BJ (cell line): Measurements from ENCODE around the gene ATP6V0D1. TPM values are rescaled to one million over a fixed set of nuclear protein-coding genes. Genes with fewer than 3 reads are reported as not detected.
"Not testable (repeated sequence)": the region's sequence is repeated elsewhere in the genome, so short reads cannot be mapped to it uniquely, and the experiment has no call there.

ENCODE experiments used
- CTCF ChIA-PET: fragments of 350-600 bp; formaldehyde crosslinking; extraction: SDS; loops from one replicate; lab custom pipeline; 2021; ENCODE audit warnings: antibody characterized with exemption, inconsistent platforms; lab: Yijun Ruan, JAX
- POLR2A ChIA-PET: fragments of 300-600 bp; sonication (Branson Sonifier 250); formaldehyde crosslinking; extraction: SDS; loops from one replicate; lab custom pipeline; 2021; ENCODE audit warnings: antibody characterized with exemption; lab: Charles Lee
- DNase-seq: peaks from one replicate; pipeline ENCODE4 v3.0.0-alpha.2; 2011; ENCODE audit warnings: low read depth
- H3K27me3 ChIP-seq: 2 replicates; pipeline ENCODE4 v1.6.0; 2011; ENCODE audit warnings: low read length; ENCODE audit not compliant: control insufficient read depth, insufficient read depth
- H3K36me3 ChIP-seq: 2 replicates; pipeline ENCODE4 v1.5.1; 2011; ENCODE audit warnings: low read length; ENCODE audit not compliant: control insufficient read depth, insufficient read depth
- H3K4me3 ChIP-seq: 2 replicates; pipeline ENCODE4 v1.5.1; 2011; ENCODE audit warnings: low read depth, mild to moderate bottlenecking, control low read depth, low read length
- polyA plus RNA-seq: library from polyadenylated mRNA; depleted of rRNA; stranded (reverse); fragments of >200 nt; gene quantifications from 2 replicates; pipeline ENCODE4 v1.2.3, GENCODE V29; 2011
- TF ChIP-seq, protein P1 (sequence below): IDR thresholded peaks from 2 replicates; pipeline ENCODE4 v1.5.1; 2011; ENCODE audit warnings: low read depth, mild to moderate bottlenecking, control low read depth, inconsistent platforms, low read length, moderate library complexity; ENCODE audit not compliant: insufficient read depth

Gene ATP6V0D1
- polyA plus RNA-seq, 1 experiment = 155 TPM

DNA sequence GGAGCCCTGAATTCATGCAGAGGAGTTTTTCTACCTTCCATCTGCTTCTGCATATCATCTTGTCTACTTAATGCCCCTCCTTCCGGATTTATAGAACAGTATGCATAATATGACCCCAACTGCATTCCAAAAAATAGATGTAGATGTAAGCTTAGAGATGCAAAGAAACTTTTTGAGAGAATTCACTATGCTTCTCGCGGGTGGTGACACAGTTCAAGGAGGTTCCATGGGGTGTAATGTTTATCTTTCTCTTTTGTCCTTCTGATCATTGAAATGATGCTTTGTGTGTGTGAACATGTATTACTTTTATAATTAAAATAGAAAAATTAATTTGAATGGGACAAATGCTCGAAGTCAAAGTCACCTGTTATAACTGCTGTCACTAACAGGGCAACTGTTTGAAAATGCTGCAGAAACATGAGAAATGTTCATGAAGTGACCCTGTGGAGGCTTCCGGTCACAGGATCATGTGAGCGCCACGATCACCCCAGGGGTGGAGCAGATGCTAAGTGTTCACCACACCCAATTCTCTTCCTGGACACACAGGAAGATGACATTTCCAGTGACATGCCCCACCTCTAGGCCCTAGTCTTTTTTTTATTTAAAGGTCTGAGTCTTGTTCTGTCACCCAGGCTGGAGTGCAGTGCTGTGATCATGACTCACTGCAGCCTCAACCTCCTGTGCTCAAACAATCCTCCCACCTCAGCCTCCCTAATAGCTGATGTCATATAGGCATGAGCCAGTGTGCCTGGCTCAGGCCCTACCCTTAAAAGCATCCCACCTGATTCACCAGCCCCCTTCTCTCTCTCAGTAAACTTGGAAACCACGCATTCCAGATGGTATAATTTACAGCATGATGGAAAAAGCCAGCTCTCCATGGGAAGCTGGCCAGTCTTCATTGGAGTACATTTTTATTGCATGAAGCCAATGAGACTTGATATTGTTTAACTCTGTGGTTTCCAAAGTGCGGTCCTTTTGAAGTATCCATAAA, 23.4 kb upstream of the ATP6V0D1 start:
- TF ChIP-seq, protein P1, sequence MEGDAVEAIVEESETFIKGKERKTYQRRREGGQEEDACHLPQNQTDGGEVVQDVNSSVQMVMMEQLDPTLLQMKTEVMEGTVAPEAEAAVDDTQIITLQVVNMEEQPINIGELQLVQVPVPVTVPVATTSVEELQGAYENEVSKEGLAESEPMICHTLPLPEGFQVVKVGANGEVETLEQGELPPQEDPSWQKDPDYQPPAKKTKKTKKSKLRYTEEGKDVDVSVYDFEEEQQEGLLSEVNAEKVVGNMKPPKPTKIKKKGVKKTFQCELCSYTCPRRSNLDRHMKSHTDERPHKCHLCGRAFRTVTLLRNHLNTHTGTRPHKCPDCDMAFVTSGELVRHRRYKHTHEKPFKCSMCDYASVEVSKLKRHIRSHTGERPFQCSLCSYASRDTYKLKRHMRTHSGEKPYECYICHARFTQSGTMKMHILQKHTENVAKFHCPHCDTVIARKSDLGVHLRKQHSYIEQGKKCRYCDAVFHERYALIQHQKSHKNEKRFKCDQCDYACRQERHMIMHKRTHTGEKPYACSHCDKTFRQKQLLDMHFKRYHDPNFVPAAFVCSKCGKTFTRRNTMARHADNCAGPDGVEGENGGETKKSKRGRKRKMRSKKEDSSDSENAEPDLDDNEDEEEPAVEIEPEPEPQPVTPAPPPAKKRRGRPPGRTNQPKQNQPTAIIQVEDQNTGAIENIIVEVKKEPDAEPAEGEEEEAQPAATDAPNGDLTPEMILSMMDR = no peak
- Histone ChIP-seq H3K36me3 (no peaks in the 10 kb centered on the region), H3K4me3 (no peak overlapping the region), H3K27me3 (no peaks in the 10 kb centered on the region)
- DNase-seq = no peak
- POLR2A ChIA-PET = no interaction called here
- CTCF ChIA-PET = interaction anchor here (0.7 to 4.1 kb wide), 4 partner anchors 9 to 122 kb away, joined by 3 to 20 read pairs (median 8); partner anchors contain the start of gene ATP6V0D1

GRCh38 chr16:67499106-67499505, 18.1 kb upstream of the ATP6V0D1 start:
- DNase-seq = no peak
- ChIA-PET POLR2A (no interaction called here), CTCF (interaction anchor here (0.5 to 6.1 kb wide), 3 partner anchors 15 to 395 kb away, joined by 3 to 34 read pairs (median 7); no protein-coding TSS in a partner anchor)
- Histone ChIP-seq H3K36me3 (no peaks in the 10 kb centered on the region), H3K4me3 (no peak overlapping the region), H3K27me3 (no peaks in the 10 kb centered on the region)
- TF ChIP-seq, protein P1 = no peak

- H3K27me3 ChIP-seq = no peaks in the 10 kb centered on the region
Measured at GRCh38 chr16:67490335-67491096, 9.6 kb upstream of the ATP6V0D1 start.

DNA sequence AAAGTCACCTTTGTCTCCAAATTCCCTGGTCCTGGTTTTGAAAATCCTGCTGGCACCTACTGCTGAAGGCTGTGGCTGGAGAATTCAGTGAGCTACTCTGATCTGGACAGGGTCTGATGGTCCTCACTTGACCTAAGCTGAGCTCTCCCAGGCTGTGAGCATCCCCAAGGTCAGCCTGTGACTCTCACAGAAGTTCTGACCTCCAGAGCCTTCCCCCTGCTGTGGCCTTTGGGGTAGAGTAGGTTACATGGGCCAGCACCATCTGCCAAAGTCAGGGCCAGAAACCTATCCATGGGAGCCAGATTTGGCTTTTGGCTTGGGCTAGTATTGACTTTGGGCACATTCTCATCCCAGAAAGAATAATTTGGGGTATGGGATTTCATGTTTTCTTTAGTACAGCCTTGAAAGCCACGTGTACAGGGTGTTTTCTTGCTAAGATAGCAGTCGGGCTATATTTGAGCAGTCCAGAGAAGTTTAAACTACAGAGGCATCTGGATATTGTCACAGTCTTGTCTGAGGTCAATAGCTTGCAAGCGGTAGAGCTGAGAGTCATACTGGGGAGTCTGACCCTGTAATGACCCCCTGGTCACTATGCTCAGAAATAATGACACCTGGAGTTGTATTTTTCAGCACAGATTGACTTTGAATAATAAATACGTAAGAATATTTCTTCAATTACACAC, 8.6 kb upstream of the ATP6V0D1 start:
- ChIA-PET CTCF (interaction anchor here (0.8 to 4.1 kb wide), 8 partner anchors 7 to 304 kb away, joined by 3 to 27 read pairs (median 4); partner anchors contain the start of genes ATP6V0D1 and CARMIL2), POLR2A (no interaction called here)
- Histone ChIP-seq H3K36me3 (no peaks in the 10 kb centered on the region), H3K27me3 (no peaks in the 10 kb centered on the region), H3K4me3 (no peak overlapping the region)
- TF ChIP-seq, protein P1 = no peak
- DNase-seq = no peak

More at GRCh38 chr16:67490335-67491096, 9.6 kb upstream of the ATP6V0D1 start:
- no peak for DNase-seq
- TF ChIP-seq, protein P1 = no peak
- CTCF ChIA-PET = interaction anchor here (0.6 to 4.1 kb wide), 7 partner anchors 8 to 305 kb away, joined by 3 to 27 read pairs (median 5); partner anchors contain the start of genes ATP6V0D1 and CARMIL2
- POLR2A ChIA-PET = no interaction called here
- Histone ChIP-seq H3K36me3 (no peaks in the 10 kb centered on the region), H3K4me3 (no peak overlapping the region)

- CTCF ChIA-PET = interaction anchor here (0.6 to 8.8 kb wide), 3 partner anchors 16 to 33 kb away, joined by 4 to 63 read pairs (median 27); no protein-coding TSS in a partner anchor
- H3K4me3 ChIP-seq, H3K27me3 ChIP-seq, H3K36me3 ChIP-seq, DNase-seq, POLR2A ChIA-PET: not testable (repeated sequence)
Measured at GRCh38 chr16:67487561-67487960, 6.6 kb upstream of the ATP6V0D1 start.
